HG02759 (cell line): ENCODE measurements around the gene FXN.

Experiments used
- ATAC-seq: cut with Tn5 transposase; IDR thresholded peaks from one replicate; pipeline ENCODE4 v1.9.1; 2021; ENCODE audit warnings: mild to moderate bottlenecking, moderate library complexity; ENCODE audit not compliant: unreplicated experiment

The FXN gene

GRCh38 chr9:69137311-69137710 lies 101.8 kb downstream of the FXN start:
- no peak for ATAC-seq

- ATAC-seq = no peak
Observed at GRCh38 chr9:69139596-69139995, 104.0 kb downstream of the FXN start.

GRCh38 chr9:69140123-69140735 lies 104.7 kb downstream of the FXN start:
- no peak for ATAC-seq

GRCh38 chr9:69141851-69142250 lies 106.3 kb downstream of the FXN start:
- no peak for ATAC-seq

GRCh38 chr9:69143291-69143690 lies 107.7 kb downstream of the FXN start:
- no peak for ATAC-seq

- ATAC-seq = no peak
Observed at GRCh38 chr9:69145144-69145715, 109.7 kb downstream of the FXN start.

GRCh38 chr9:69147041-69147834 lies 111.7 kb downstream of the FXN start:
- no peak for ATAC-seq

GRCh38 chr9:69149321-69149807 lies 113.8 kb downstream of the FXN start:
- no peak for ATAC-seq
